ENCODE measurements around the gene RNASE9.
"Not testable (repeated sequence)": the region's sequence is repeated elsewhere in the genome, so short reads cannot be mapped to it uniquely, and the experiment has no call there.

Gene RNASE9

GRCh38 chr14:20516921-20517320 lies 43.9 kb downstream of the RNASE9 start:
- DNase-seq (ENCODE audit: low spot score) = peak; percentile 76

- no peak for DNase-seq (ENCODE audit: low spot score)
Measured at GRCh38 chr14:20515846-20516245, 45.0 kb downstream of the RNASE9 start.

DNA sequence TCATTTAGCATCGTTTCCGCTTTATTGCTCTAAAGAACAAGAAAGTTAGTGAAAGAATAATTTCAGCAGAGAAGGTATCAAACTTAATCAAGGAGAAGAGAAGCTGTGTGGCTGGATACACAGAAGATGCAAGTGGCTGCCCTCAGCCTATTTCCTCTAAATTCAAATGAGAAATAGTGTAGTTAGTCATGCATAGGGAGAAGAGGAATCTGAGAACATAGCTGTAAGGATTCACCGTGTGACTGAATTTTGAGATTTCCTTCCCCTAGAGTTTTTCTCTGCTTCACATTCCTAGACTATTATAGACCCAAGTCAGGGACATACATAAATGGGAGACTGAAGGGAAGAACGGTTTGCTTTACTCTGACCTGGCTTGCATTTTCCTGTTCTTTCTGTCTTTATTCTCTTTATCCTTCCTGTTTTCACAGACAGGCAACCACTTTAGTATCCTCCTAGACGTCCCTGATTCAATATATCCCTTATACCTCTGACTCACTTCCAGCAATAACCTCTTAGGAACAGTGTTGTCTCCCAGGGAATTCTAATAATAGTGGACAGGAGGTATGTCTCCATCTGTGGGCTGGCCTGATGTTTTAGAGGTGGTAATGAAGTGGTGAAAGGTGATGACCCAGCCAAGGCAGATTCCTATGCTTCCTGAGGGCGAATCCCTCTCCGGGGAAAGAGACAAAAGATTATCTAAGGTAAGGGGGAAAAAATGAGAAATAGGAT lies 48.5 kb downstream of the RNASE9 start:
- no peak for DNase-seq (ENCODE audit: low spot score)

DNA sequence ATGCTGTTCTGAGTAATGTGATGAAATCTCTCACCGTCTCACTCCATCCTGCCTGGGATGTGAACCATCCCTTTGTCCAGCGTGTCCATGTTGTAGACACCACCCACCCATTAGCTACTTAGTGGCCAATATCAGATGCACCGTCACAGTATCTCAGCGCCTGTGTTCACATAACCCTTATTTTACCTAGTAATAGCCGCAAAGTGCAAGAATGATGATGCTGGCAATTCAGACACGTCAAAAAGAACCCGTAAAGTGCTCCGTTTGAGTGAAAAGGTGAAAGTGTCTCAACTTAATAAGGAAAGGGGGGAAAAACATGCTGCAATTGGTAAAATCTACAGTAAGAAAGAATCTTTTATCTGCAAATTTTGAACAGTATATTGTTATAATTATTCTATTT lies 52.5 kb downstream of the RNASE9 start:
- DNase-seq (ENCODE audit: low spot score) = no peak

- DNase-seq (ENCODE audit: low spot score) = not testable (repeated sequence)
Measured at GRCh38 chr14:20507537-20507936, 53.3 kb downstream of the RNASE9 start.

- DNase-seq (ENCODE audit: low spot score) = not testable (repeated sequence)
Measured at GRCh38 chr14:20506752-20507151, 54.1 kb downstream of the RNASE9 start.

DNA sequence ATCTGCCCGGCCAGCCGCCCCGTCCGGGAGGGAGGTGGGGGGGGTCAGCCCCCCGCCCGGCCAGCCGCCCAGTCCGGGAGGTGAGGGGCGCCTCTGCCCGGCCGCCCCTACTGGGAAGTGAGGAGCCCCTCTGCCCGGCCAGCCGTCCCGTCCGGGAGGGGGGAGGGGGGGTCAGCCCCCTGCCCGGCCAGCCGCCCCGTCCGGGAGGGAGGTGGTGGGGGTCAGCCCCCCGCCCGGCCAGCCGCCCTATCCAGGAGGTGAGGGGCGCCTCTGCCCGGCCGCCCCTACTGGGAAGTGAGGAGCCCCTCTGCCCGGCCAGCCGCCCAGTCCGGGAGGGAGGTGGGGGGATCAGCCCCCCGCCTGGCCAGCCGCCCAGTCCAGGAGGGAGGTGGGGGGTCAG lies 54.6 kb downstream of the RNASE9 start:
- DNase-seq (ENCODE audit: low spot score) = not testable (repeated sequence)
